HG03064 (cell line): ENCODE measurements around the gene FIBCD1.

Experiments used
- ATAC-seq: cut with Tn5 transposase; IDR thresholded peaks from one replicate; pipeline ENCODE4 v1.9.1; 2021; ENCODE audit warnings: low read depth; ENCODE audit not compliant: unreplicated experiment

Gene FIBCD1

GRCh38 chr9:130924448-130924788, 14.6 kb downstream of the FIBCD1 start:
- no peak for ATAC-seq

DNA sequence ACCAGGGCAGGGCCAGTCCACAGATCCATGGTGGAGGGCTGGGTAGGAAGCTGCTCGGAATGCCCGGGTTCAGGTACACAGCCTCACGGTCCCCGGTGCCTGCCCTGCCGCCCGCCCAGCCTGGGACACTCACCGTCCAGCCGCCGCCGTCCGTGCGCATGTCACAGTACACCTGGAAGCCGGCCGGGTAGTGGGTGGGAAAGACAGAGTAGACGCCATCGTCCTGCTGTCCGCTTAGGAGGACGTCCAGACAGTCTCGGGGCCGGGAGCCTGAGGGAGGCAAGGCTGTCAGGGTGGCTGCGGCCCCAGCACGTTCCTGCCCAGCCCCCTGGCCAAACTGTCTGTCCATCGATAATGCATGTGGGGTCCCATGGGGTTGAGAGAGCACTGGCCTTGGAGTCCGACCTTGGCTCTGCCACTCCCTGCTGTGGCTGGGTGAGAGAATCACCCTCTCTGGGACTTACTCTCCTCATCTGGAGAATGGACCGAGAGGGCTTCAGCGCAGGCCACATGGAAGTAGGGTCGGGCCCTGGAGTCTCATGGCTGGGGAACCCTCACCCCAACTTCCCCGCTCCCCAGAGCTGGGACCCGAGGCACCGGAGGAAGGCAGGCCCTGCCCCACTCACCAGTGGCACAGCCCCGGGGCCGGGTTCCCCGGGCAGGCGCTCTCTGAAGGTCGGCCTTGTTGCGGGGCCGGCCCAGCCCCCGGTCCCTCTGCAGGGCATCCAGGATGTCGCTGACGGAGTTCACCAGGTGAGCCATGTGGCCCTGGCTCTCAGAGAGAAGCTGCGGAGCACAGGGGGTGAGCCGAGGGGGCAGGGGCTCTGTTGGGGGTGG, 15.2 kb downstream of the FIBCD1 start:
- no peak for ATAC-seq

- no peak for ATAC-seq
Observed at GRCh38 chr9:130922893-130923610, 16.0 kb downstream of the FIBCD1 start.

- no peak for ATAC-seq
Observed at GRCh38 chr9:130921989-130922892, 16.8 kb downstream of the FIBCD1 start.

DNA sequence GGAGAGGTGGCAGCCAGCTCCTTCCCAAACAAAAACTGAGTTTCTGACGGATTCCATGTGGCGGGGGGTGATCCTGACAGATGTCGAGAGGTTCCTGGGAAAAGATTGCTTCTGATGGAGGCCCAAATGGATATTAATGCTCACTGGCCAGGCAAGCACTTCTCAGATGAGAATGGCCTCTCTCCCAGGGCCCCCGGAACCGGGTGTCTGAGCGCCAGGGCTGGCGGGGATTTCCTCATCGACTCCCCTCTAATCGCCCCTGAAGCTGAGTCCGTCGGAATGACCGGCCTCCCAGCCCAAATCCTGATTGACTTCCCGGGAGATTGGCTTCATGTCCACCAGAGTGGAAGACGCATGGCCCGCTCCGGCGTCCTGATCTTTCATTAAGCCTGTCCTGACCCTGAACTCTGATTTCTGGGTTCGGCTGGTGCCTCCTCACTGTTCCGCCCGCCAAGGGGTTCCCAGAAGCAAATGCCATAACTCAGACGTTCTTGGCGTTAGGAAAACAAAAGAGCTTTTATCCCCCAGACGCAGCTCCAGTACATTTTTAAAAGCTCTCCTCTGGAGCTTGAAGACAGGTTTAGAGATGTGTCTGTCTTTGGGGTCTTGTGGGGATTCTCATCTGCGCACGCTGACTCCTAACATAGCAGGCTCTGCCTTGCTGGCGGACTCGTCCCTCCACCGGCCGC, 17.6 kb downstream of the FIBCD1 start:
- no peak for ATAC-seq

DNA sequence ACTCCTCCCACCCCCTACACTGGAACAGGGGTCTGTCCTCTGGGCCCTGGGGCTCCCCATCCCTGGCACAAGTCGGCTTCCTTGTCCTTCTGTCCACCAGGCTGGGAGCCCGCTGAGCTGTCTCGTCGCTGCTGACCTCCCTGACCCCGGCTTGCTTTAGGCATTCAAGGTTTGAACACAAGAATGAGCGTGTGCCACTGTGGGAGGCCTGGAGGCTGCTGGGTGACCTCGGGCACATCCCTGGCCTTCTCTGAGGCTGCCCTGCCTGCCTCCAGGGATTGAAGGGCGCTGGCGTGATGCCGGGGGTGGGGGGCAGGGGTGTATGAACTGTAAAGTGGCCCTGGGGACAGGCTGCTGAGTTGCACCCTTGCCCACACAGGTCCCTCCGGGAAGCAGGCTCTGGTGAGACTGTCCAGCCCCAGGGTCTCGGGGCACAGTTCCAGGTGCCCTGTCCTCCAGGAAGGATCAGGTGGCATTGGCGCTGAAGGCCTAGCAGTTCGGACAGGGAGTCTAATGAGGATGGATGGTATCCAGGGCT, 18.2 kb downstream of the FIBCD1 start:
- ATAC-seq = no peak

GRCh38 chr9:130920233-130920632, 18.8 kb downstream of the FIBCD1 start:
- no peak for ATAC-seq

GRCh38 chr9:130919559-130920145, 19.4 kb downstream of the FIBCD1 start:
- no peak for ATAC-seq

DNA sequence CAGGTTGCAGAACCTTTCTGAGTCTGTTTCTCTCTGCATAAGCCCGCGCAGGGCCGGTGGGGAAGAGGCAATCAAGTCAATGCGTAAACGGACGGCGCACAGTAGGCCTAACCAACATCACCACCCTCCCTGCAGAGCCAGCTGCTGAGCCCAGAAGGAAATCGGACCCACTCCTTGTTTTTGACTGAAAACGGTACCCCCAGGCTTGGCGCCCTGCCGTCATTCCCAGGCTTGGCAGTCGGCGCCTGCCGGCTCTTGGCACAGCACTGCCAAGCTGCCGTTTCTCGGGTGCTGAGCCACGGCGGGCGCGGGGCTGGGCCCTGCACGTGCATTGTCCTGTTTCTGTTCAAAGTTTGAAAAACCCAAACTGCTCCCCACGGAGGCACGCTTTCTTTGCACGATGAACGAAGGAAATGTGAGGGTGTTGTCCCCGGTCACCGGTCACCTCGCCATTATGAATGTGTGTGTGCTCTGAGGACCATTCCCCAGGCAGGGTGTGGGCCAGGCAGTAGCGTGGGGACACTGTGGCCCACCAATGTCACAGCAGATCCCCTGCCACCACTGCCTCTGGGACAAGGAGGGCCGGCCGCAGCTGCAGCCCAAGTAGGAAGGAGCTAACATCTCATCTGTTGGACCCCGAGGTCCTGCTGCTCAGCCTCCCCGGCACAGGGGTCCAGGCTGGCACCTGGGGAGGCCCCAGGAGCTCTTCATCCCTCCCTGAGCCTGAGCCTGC, 20.1 kb downstream of the FIBCD1 start:
- ATAC-seq = no peak

GRCh38 chr9:130918101-130918825, 20.8 kb downstream of the FIBCD1 start:
- no peak for ATAC-seq

- ATAC-seq = no peak
Observed at GRCh38 chr9:130917168-130917960, 21.7 kb downstream of the FIBCD1 start.

DNA sequence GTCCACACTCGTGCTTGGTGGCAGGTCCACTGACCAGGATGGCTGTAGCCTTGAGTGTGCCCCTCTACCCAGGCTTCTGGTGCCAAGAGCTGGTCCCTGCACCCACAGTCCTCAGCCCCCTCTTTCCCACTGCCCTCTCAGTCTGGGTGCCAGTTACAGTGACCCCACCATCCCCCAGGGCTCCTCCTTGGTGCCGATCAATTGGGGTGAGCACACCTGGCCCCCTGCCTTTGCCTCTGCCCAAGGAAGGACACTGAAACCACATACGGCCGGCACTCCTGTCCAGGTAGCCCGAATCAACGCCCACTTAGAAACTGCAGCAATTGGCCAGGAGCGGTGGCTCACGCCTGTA, 24.0 kb downstream of the FIBCD1 start:
- ATAC-seq = no peak

DNA sequence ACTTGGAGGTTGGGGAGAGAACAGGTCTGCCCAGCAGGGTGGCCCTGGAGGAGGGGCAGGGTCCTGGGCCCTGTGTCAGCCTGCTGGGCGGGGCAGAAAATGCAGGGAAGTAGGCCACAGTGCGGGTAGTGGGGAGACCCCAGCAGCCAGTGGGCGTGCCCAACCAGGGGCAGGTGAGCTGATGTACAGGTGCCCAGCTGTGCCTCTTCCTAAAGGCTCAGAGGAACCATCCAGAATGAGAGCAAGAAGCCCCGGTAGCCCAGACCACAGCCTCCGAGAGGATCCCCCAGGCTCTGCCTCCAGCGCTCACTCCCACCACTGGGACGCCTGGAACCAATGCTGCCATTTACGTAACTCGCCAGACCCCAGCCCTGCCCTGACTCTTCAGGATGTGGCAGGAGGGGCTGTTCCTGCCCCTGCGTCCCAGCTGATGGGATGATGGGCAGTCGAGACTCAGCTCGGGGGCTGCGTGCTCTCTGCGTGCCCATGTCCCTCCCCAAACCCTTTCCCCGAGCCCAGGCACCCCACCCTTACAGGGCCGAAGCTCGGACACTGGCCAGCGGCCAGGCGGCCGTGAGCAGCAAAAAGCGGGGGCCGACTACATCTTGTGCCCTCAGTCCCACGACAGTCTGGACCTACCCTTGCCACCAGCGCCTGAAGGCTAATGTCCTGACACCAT, 24.5 kb downstream of the FIBCD1 start:
- no peak for ATAC-seq

- ATAC-seq = no peak
Observed at GRCh38 chr9:130913599-130914416, 25.2 kb downstream of the FIBCD1 start.

DNA sequence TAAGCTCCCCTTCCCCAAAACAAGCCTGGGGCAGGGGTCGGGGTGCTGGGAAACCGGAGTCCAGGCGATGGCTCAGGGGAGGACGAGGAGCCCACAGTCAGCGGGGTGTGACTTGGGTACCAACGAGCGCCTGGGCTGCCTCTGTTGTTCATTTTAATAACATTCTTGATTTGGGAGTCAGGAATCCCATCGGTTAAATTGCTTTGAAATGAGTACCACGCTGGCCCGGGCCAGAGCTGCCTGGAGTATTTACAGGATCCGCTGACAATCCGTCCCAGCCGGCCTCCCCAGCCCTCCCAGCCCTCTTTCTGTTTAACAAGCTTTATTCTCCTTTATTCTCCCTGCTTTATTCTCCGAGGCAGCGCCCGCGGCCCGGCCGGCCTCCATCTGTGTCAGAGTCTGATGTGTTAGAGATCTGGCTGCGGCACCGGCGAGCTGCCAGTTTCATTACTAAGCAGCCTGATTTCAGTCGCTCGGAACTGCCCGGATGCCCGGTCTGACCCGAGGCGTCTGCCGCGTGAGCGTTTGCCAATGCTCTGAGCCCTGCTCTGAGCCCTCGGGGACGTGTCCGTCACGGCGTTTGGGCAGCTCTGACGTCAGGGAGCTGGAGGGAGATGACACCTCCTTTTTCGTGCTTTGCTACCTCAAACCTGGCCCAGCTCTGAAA, 26.0 kb downstream of the FIBCD1 start:
- ATAC-seq = no peak
